Measurements from ENCODE around the gene REX1BD.
A peak's percentile ranks its signal among the peaks of the same experiment; 100 is the strongest.

Gene REX1BD

DNA sequence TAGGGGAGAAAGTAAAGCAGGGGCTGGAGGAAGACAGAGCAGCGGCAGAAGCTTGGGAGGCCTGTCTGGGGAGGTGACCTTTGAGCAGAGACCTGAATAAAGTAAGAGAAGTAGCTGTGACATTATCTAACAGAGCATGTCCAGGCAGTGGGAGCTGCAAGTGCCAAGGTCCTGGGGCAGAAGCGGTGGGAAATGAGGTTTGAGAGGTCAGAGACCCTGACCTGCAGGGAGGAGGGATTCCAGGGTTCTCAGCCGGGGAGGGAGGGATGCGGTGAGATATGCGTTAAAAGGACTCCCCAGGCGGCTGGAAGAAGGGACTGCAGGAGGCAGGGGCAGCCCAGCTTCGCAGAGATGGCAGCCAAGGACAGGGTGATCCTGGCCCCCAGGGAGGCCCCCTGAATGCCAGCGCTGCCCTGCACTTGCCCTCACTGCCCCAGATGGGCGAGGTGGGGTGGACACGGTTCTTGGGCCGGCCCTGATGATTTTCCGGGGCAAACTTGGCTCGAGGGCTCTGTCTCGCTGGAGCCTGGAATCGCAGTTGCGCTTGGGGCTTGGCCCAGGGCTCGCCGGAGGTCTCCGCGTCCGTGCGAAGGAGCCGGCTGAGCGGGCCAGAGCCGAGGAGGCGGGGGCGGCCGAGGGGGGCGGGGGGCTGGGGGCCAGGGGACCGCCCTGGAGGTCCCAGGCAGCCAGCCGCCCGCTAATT lies 14.8 kb downstream of the REX1BD start:
- DNase-seq (ENCODE audit: low read depth) = peak; percentile 31

DNA sequence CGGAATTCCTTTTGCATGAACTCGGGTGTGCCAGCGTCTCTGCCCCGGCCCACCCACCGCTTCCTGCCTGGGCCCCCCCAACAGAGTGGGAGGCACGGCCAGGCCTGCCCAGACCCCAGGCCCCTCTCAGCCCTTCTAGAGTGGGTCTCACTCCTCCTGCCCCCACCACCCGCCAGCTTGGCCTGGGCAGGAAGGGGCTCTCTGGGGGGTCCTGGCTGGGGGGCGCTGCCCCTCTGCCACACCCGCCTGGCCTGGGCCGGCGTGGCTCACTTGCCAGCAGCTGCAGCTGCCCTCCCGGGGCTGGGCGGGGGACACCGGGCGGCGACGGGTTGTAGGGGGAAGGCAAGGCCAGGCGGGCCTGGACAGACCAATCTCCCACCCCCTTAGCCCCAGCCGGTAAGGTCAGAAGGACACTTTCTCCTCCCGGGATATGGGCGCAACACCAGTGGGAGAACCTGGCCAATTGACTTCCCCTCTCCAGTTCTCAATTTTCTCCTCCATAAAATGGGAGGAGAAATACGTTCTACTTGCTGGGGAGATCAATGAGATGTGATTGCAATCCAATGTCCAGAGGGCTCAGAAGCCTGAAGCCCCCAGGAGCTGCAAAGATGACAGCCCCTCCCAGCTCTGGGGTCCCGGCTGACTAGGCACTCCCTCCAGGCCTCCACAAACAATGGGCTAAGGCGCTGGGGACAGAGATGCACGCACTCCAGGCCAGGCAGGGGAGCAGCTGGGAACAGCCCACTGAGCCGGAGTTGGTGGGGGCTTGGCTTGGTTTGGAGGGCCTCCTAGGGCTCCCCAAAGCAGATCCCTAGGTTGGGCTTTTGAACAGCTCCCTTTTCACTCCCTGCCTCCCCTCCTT lies 15.6 kb downstream of the REX1BD start:
- DNase-seq (ENCODE audit: low read depth) = no peak

GRCh38 chr19:18604820-18605159 lies 16.2 kb downstream of the REX1BD start:
- DNase-seq (ENCODE audit: low read depth) = no peak

DNA sequence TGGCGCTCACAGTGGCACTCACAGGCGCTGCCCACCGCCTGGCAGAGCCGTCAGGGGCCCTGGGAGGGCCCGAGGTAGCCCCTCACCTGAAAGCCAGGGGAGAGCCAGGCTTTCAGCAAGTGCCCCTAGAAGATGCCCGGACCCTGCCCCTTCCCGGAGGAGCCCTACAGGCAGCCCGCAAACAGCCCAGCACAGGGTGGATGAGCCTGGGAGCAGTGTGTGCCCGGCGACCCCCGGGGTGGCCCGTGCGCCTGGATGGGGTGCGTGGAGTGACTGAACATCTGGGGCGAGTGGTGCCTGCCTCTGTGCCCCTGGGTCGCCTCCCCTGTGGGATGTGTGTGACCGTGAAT lies 16.6 kb downstream of the REX1BD start:
- DNase-seq (ENCODE audit: low read depth) = no peak

- no peak for DNase-seq (ENCODE audit: low read depth)
Measured at GRCh38 chr19:18605546-18606280, 17.1 kb downstream of the REX1BD start.

DNA sequence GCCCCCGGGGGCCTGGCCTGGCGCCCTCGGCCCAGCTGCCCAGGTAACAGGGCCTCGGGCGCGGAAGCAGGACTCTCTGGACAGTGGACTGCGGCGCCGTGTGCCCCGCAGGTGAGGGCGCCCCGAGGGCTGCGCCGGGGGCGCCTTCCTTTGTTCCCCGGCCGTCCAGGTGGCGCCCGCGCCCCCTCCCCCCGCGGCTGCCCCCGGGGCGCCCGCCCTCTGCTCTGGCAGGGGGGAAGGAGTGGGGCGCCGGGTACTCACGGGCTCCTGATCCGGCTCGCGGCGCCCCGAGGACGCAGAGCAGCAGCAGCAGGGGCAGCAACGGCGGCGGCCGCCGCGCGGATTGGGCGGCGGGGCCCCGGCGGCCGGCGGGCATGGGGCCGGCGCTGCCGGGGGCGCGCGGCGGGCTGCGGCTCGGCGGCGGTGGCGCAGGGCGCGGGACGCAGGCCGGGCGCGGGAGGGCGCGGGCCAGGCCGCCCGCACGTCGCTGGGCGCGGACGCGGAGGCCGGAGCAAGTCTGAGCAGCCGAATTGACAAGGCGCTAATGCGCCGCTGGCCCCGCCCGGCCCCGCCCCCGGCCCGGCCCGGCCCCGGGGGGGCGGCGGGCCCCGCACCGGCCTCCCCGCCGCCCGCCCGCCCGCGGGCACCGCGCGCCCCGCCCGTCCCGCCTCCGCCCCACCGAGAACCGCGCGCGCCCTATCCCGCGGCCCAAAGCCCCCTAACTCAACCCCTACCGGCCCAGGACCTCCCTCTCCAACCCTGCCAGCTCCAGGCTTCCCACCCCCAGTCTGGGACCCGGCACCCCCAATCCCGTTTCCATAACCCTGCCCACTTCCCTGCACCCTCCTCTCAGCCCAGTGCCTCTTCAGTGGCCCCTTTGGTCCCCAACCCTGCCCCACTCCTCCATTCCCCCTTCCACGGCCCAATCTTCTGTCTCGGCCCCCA lies 18.0 kb downstream of the REX1BD start, which contains the start of gene CRLF1:
Gene CRLF1 (minus strand): TSS at position 519 of the 945 bp plus-strand sequence. CDS start 143 bp downstream, at position 376.
- DNase-seq (ENCODE audit: low read depth) = no peak

DNA sequence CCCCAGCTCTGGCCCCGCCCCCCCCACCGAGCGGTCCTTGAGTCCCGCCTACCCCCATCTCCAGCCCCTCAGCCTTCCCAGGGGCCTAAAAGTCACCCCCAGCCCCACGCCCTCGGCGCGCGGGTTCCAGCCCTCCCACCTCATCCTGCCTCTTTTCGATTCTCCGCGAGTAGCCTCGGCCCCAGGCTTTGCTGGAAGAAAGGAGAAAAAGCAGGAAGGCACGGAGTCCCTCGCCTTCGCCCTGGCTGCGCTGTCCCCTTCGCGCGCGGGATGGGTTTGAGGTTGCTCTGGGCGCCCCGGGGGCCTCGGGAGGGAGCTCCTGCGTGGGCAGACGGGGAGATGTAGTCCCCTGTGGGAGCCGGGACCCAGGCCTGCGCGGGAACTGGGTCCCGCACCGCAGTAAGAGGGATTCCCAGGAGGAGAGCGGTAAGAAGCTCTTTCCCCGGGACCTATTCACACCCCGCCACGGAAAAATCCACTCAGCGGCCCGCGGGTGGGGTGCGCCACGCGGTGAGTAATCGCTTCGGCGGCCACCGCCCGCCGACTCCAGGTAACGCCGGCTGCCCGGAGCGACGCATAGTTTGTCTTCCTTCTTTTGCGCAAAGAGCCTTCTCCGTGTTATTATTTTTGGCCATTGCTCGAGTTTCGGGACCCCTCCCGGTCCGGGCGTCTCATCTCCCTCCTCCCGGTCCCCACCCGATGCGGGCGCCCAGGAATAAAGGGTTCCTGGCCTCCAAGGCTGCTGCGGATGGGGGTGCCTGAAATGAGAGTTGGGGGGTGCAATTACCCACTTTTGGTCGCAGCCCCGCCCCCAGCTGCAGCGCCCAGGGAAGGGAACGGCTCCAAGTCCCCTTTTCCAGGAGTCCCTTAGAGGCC lies 18.9 kb downstream of the REX1BD start:
- DNase-seq (ENCODE audit: low read depth) = no peak

DNA sequence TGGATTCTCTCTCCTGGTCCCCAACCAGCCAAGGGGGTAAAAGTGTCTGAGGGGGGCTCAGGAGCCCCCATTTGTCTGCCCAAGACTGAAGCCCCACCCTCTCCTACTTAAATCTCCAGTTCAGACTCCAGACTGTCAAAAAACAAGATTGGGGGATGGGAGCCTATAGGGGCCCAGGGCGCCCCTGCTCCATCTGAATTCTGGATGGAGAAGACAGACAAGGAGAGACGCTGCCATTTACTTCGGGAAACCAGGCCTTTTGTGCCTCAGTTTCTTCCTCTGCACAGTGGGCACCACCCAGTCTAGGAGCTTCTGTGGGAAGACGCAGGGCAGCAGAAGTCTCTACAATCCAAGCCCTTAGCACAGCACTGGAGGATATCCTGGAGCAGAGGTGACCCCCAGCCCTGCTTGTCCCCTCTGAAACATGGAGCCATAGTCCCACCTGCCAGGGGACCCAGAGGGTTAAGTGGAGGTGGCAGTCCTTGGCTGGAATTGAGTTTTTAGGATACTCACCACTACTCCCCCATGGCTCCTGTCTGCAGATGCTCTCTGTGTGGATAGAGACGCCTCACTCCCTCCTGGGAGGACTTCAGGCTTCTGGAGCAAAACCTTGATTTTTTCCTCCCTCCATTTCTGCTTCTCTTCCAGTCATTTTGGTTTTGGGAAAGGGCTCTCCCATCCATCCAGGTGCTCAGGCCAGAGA lies 19.7 kb downstream of the REX1BD start:
- no peak for DNase-seq (ENCODE audit: low read depth)

DNA sequence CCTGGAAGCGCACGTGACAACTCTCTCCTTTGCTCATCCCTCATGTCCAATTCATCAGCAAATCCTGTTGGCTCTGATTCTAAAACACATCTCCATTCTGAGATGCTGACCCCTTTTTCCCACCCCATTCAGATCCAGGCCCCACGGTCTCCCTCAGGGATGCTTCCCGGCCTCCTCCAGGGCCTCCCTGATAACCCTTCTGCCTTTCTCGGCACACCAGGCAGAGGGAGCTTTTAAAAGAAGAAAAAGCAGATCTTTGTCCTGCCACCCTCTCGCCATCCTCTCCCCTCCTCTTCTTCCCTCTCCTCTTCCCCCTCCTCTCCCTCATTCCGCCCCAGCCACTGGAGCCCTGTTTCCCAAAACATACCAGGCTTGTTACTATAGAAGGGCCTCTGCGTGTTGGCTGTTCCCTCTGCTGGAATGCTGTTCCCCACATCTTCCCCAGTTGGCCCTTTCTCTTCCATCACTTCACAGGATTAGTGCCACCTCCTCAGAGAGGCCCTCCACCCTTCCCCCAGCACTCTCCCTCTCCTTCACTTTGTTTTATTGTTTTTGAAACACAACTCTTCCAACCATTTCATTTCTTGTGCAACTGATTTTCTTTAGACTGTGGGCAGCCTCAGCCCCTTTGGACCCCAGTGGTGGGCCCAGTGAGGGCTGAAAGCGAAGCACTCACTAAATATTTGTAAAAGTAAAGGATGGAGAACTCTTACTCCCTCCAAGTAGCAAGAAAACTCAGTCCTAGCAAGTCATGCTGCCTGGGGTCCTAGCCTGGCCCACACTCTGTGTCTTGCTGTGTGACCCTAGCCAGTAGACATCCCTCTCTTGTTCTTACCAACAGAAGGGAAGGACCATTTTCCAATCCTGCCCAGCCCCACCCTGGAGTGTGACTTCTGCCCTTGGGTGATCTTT lies 20.5 kb downstream of the REX1BD start:
- no peak for DNase-seq (ENCODE audit: low read depth)

- DNase-seq (ENCODE audit: low read depth) = no peak
Measured at GRCh38 chr19:18609717-18610051, 21.1 kb downstream of the REX1BD start.

DNA sequence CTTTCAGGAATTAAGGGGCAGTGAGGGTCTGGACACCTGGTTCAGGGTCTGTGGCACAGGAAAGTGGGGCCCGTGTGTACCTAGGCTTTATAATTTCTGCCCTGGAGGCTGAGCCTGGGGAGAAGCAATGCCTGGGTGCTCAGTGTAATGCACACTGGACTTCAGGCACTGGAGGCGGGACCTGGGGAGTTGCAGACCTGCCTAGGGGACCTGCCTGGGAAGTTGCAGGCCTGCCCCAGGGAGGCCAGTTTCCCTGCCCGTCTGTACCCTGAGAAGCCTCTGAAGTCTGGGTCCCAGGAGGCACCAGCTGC lies 21.6 kb downstream of the REX1BD start:
- DNase-seq (ENCODE audit: low read depth) = no peak

GRCh38 chr19:18610556-18611326 lies 22.1 kb downstream of the REX1BD start:
- no peak for DNase-seq (ENCODE audit: low read depth)

- DNase-seq (ENCODE audit: low read depth) = no peak
Measured at GRCh38 chr19:18611327-18612050, 22.9 kb downstream of the REX1BD start.

- no peak for DNase-seq (ENCODE audit: low read depth)
Measured at GRCh38 chr19:18612051-18612771, 23.6 kb downstream of the REX1BD start.

DNA sequence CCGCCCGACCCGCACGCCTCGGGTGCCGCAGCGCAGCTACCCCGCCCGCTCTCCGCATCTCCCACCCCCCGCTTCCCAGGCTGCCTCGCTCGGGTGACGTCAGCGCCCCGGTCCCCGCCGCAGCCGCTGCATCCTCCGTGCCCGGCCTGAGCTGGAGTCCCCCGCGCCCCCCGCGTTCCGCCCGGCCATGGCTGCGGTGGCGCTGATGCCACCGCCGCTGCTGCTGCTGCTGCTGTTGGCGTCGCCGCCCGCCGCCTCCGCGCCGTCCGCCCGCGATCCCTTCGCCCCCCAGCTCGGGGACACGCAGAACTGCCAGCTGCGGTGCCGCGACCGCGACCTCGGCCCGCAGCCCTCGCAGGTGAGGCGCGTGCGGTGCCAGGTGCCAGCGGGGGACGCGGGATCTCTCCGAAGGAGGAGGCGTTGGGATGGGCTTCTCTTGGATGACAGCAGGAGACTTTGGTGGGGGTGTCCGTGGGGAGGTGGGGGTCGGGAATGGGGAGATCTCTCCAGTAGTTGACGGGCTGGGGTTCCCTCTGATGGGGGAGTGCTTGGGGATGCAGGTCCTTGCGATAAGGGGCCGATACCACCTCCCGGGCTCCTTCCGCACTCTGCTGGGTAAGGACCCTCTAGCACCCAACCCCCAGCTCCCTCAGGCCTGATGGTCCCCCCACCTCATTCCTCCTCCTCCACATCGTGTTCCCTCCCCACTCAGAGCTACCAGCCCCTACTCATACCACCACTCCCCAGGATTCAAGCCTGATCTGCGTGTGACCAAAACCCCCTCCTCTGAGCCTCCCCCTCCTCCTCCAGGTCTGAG lies 24.4 kb downstream of the REX1BD start, which contains the start of gene TMEM59L:
Gene TMEM59L (plus strand): TSS at position 99 of the 817 bp plus-strand sequence. CDS start 89 bp downstream, at position 188.
- no peak for DNase-seq (ENCODE audit: low read depth)

DNA sequence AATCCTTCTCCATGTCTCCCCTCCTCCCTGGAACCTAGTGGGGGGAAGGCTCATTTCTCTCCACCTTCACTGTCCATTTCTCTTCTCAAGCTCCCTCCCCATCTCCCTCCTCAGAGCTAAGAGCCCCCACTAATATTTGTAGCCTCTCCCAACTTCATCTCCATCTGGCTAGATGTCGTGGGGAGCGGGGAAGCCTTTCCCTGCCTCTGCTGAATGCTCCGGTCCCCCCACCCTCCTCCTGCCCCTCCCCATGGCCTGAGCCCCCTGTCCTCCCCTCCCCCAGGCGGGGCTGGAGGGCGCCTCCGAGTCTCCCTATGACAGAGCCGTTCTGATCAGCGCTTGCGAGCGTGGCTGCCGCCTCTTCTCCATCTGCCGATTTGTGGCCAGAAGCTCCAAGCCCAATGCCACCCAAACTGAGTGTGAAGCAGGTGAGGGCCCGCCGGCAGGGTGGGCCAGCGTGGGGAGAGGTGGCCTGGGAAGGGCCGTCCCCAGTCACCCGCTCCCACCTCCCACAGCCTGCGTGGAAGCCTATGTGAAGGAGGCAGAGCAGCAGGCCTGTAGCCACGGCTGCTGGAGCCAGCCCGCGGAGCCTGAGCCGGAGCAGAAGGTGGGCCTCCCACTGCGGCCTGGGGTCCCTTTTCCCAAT lies 25.1 kb downstream of the REX1BD start:
- no peak for DNase-seq (ENCODE audit: low read depth)

Measured in iris pigment epithelial cell (primary cell).